Lung (tissue), 16 donors: Measurements from ENCODE around the gene TEX261. TPM values are rescaled to one million over a fixed set of nuclear protein-coding genes. Genes with fewer than 3 reads are reported as not detected.
"Not testable (repeated sequence)": the region's sequence is repeated elsewhere in the genome, so short reads cannot be mapped to it uniquely, and the experiment has no call there.

Source experiments
- ATAC-seq: fragments of 200-7000 bp; cut with Tn5 transposase; one replicate; pipeline ENCODE4 v1.9.1; 2020; ENCODE audit warnings: moderate number of reproducible peaks; ENCODE audit not compliant: insufficient read depth, low FRiP score
- DNase-seq, 3 donors: peaks; one replicate each; pipeline ENCODE4 v3.0.0-alpha.2; 2013 to 2017
- H3K27ac ChIP-seq, 2 donors: one replicate each; pipeline ENCODE4 v1.5.1; 2013; ENCODE audit warnings: mild to moderate bottlenecking in 2 of 2, moderate library complexity in 2 of 2, control low read depth in 1 of 2, inconsistent platforms in 1 of 2, low read depth in 1 of 2, low read length in 1 of 2
- H3K27me3 ChIP-seq, 3 donors: one replicate each; pipeline ENCODE4 v1.5.1; 2013; ENCODE audit warnings: low read length in 2 of 3; ENCODE audit not compliant: control insufficient read depth in 3 of 3, insufficient read depth in 3 of 3
- H3K36me3 ChIP-seq, 4 donors: one replicate each; pipeline ENCODE4 v1.5.1; 2013; ENCODE audit warnings: low read length in 4 of 4, mild to moderate bottlenecking in 1 of 4, moderate library complexity in 1 of 4; ENCODE audit not compliant: control insufficient read depth in 4 of 4, insufficient read depth in 4 of 4
- H3K4me1 ChIP-seq, 5 donors: one replicate each; pipeline ENCODE4 v1.5.1; 2013; ENCODE audit warnings: low read length in 5 of 5, mild to moderate bottlenecking in 2 of 5, moderate library complexity in 1 of 5; ENCODE audit not compliant: control insufficient read depth in 5 of 5, insufficient read depth in 5 of 5
- H3K4me3 ChIP-seq: one replicate; pipeline ENCODE4 v1.5.1; 2013; ENCODE audit warnings: mild to moderate bottlenecking, control low read depth, moderate library complexity
- H3K9ac ChIP-seq, 2 donors: one replicate each; pipeline ENCODE4 v1.5.1; 2013; ENCODE audit warnings: low read length in 2 of 2, control low read depth in 1 of 2; ENCODE audit not compliant: insufficient read depth in 1 of 2
- H3K9me3 ChIP-seq, 4 donors: one replicate each; pipeline ENCODE4 v1.5.1; 2013; ENCODE audit warnings: low read length in 3 of 4, mild to moderate bottlenecking in 1 of 4, moderate library complexity in 1 of 4; ENCODE audit not compliant: control insufficient read depth in 4 of 4, insufficient read depth in 3 of 4
- WGBS, 2 donors: extraction: QIAGEN DNeasy Blood & Tissue Kit; methylation state at CpG; one replicate each; pipeline ENCODE4 v1.1.7; 2013; 5-methylcytosine and 5-hydroxymethylcytosine counted together
- long read RNA-seq, 5 donors: transcript quantifications; one replicate each; lab custom pipeline, GENCODE V29; 2026
- polyA plus RNA-seq, 2 donors: library from polyadenylated mRNA; stranded (reverse); fragments of 200-250 nt; gene quantifications; one replicate each; pipeline ENCODE4 v1.2.1, GENCODE V29; 2013
- total RNA-seq, 2 donors: library from RNA; depleted of rRNA in 1 of 2; stranded (reverse); fragments of >200 nt in 1 of 2; gene quantifications; one replicate each; pipeline ENCODE4 v1.2.1, GENCODE V29; 2014 to 2021
- TF ChIP-seq, protein P1 (sequence below): IDR thresholded peaks from 2 replicates; pipeline ENCODE4 v1.5.1; 2012; ENCODE audit warnings: mild to moderate bottlenecking; ENCODE audit errors: control extremely low read depth, extremely low read depth
- donor health status: control.
- donor health status: control.
- donor health status: Bipolar disorder and iron deficiency.
- donor health status: healthy.
- donor health status: DM: yes; HTN: yes; CAD: no.

Gene TEX261
- total RNA-seq = 10 to 100 TPM; 23.0 to 55.8 TPM
- 10 to 100 TPM; 31.8 to 36.9 TPM for polyA plus RNA-seq
- long read RNA-seq, donor 1, transcript TEX261-201 (6 exons, 3,441 nt) = major isoform, 11 of 29 reads
- long read RNA-seq, donor 1, transcript TEX261-206 (4 exons, 590 nt) = minor isoform, 8 of 29 reads
- long read RNA-seq, donor 1, partial matches to known transcripts = 0 of 29 reads
- long read RNA-seq, donor 1, other reads (novel, unspliced or antisense) = 0 of 29 reads
- long read RNA-seq, donor 2, transcript TEX261-206 (4 exons, 590 nt) = major isoform, 8 of 16 reads
- long read RNA-seq, donor 2, partial matches to known transcripts = 0 of 16 reads
- long read RNA-seq, donor 2, other reads (novel, unspliced or antisense) = 0 of 16 reads
- long read RNA-seq, donor 3, transcript TEX261-201 (6 exons, 3,441 nt) = major isoform, 5 of 8 reads
- long read RNA-seq, donor 3, partial matches to known transcripts = 0 of 8 reads
- long read RNA-seq, donor 3, other reads (novel, unspliced or antisense) = 0 of 8 reads
- long read RNA-seq, donor 4, partial matches to known transcripts = 0 of 5 reads
- long read RNA-seq, donor 4, other reads (novel, unspliced or antisense) = 0 of 5 reads
- long read RNA-seq, donor 5, transcript TEX261-206 (4 exons, 590 nt) = minor isoform, 5 of 24 reads
- long read RNA-seq, donor 5, transcript TEX261-201 (6 exons, 3,441 nt) = major isoform, 13 of 24 reads
- long read RNA-seq, donor 5, partial matches to known transcripts = 0 of 24 reads
- long read RNA-seq, donor 5, other reads (novel, unspliced or antisense) = 0 of 24 reads

DNA sequence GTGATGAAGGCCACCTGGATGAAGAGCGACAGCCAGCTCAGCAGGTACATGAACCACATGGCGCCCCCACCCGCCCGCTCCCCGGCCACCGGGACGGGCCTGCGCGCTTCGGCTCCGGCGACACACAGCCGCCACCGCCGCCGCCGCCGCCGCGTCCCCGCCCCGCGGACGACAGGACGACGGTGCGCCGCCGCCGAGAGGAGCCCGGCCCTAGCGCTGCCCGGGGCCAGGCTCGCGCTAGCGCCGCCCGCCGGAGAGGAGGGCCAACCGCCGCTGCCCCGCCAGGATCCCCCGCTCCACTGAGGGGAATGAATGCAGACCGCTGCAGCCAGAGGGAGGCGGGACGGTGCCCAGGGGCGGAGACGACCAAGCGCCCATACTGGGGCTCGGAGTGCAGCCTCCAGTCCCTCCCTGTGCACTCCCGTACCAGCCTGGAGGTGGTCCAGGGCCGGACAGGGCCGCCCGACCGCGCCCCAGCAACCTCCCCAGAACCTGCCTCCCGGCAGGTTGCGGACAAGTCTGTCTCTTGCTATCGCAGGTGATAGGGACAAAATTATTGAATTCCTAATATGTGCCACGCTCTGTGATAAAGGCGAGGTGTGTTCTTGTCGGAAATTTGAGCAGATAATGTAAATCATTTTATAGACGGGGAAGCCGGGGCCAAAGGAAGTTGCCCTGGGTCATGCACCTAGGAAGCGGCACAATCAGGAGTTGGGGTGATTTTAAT is at the start of gene TEX261:
Gene TEX261 (minus strand): TSS at position 175 of the 727 bp plus-strand sequence. CDS start 116 bp downstream, at position 59.
- Histone ChIP-seq H3K27ac (peak within 1 kb of the TSS; percentile 78 to 82), H3K9ac (peak within 1 kb of the TSS; percentile 81 to 91), H3K27me3 (no peaks in the 10 kb centered on the region), H3K4me3 (peak within 1 kb of the TSS; percentile 99), H3K9me3 (no peaks in the 10 kb centered on the region), H3K4me1 (peaks cover 6 to 23% (median 12%) of the 10 kb centered on the region in 5 donors), H3K36me3 (peaks cover 2 to 21% (median 8%) of the 10 kb centered on the region in 4 donors)
- peak; percentile 98 for ATAC-seq
- WGBS, 2 donors = 0 to 1% methylated on average over 50 to 65 of the region's 65 CpGs
- TF ChIP-seq, protein P1, sequence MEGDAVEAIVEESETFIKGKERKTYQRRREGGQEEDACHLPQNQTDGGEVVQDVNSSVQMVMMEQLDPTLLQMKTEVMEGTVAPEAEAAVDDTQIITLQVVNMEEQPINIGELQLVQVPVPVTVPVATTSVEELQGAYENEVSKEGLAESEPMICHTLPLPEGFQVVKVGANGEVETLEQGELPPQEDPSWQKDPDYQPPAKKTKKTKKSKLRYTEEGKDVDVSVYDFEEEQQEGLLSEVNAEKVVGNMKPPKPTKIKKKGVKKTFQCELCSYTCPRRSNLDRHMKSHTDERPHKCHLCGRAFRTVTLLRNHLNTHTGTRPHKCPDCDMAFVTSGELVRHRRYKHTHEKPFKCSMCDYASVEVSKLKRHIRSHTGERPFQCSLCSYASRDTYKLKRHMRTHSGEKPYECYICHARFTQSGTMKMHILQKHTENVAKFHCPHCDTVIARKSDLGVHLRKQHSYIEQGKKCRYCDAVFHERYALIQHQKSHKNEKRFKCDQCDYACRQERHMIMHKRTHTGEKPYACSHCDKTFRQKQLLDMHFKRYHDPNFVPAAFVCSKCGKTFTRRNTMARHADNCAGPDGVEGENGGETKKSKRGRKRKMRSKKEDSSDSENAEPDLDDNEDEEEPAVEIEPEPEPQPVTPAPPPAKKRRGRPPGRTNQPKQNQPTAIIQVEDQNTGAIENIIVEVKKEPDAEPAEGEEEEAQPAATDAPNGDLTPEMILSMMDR = peak; percentile 74
- peak; percentile 83 to 91 (median 90) for DNase-seq

DNA sequence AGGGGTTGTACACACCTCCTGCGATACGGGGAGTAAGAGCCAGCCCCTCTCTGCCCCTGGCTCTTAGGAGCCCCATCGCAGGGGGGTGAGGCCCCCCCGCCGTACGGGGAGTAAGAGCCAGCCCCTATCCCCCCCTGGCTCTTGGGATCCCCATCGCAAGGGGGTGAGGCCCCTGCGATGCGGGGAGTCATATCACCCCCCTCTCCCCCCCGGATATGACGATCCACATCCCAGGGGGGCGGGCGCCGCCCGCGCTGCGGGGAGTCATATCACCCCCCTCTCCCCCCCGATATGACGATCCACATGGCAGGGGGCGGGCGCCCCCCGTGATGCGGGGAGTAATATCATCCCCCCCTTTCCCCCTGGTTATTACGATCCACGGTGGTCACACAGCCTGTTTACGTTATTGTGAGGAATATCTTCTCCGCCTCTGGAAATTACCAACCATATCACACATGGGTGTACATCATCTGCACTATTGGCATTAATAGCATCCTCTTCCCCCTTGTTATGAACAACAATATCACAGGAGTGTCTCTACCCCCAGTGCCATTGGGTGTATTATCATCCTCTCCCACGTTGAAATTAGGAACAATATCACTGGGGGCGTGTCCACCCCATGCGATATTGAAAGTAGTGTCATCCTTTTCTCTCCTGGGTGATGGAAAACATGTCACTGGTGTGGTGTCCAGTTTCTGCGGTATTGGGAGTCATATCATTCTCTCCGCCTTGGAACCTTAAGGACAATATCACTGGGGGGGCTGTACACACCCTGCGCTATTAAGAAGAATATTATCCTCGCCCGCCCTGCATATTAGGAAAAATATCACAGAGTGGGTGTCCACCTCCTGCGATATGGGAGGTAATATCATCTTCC is 49.1 kb upstream of the TEX261 start:
- DNase-seq = no peak
- Histone ChIP-seq H3K4me3 (no peak overlapping the region), H3K9me3 (peaks cover 0 to 1% (median 0%) of the 10 kb centered on the region in 4 donors), H3K9ac (no peak overlapping the region), H3K4me1 (no peaks in the 10 kb centered on the region), H3K36me3 (no peaks in the 10 kb centered on the region), H3K27me3 (no peaks in the 10 kb centered on the region), H3K27ac (no peak overlapping the region)
- ATAC-seq = no peak
- TF ChIP-seq, protein P1 = no peak
- WGBS, 2 donors = 79 to 83% methylated on average over 24 to 36 of the region's 36 CpGs

DNA sequence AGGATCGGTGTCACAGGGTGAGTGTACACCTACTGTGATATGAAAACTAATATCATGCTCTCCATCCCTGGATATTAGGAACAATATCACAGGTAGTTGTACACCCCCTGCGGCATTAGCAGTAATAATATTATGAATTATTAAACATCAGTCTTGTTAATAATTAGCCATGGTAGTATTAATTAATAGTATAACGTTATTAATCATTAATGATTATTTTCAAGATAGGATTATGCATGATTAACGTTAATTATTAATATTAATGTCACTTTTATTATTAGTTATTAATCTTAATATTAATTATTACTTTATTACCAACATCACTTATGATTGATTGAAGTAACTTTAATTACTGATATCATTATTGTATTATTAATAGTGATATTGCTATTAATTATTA is 47.6 kb upstream of the TEX261 start:
- Histone ChIP-seq H3K9ac (no peak overlapping the region), H3K9me3 (peaks cover 0 to 3% (median 0%) of the 10 kb centered on the region in 4 donors), H3K4me3 (no peak overlapping the region), H3K27me3 (no peaks in the 10 kb centered on the region), H3K4me1 (no peaks in the 10 kb centered on the region), H3K36me3 (no peaks in the 10 kb centered on the region), H3K27ac (no peak overlapping the region)
- WGBS, 2 donors = 68 to 74% methylated on average over 4 of the region's 4 CpGs
- ATAC-seq (no peak), DNase-seq (no peak)
- TF ChIP-seq, protein P1 = no peak

DNA sequence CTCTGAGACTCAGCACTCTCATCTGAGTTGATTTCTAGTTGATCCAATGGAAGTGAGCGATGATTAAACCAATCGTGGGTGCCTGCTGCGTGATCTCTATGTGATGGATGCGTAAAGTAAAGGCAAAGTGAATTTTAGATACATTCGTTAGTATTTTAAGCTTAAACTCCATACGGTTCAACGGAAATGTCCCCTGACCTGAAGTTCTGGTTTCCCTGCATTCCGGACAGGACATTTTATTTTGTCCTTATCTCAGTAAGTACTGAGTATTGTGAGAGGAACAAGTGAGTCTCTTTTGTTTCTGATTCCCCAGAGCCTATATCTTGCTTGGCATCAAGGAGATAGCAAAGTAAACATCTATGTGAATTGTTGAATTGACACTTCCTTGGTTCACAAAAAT is 41.6 kb upstream of the TEX261 start:
- not testable (repeated sequence) for H3K9me3 ChIP-seq, H3K4me1 ChIP-seq, H3K36me3 ChIP-seq, H3K4me3 ChIP-seq, ATAC-seq, H3K9ac ChIP-seq, H3K27me3 ChIP-seq, DNase-seq, H3K27ac ChIP-seq
- WGBS, 2 donors = 72 to 84% methylated on average over 8 of the region's 8 CpGs
